Chondrocyte (in vitro differentiated cells): Measurements from ENCODE around the gene NAT10. TPM values are rescaled to one million over a fixed set of nuclear protein-coding genes. Genes with fewer than 3 reads are reported as not detected.

Experiments used
- DNase-seq: peaks from one replicate; pipeline ENCODE4 v3.0.0; 2021; ENCODE audit warnings: mixed read lengths, low spot score
- H3K27ac Mint-ChIP-seq: one replicate; pipeline ENCODE4 v1.8.0; 2021; ENCODE audit warnings: mild to moderate bottlenecking, moderate library complexity, mixed read lengths; ENCODE audit not compliant: unreplicated experiment
- H3K27me3 Mint-ChIP-seq: 2 replicates; pipeline ENCODE4 v1.8.0; 2021; ENCODE audit warnings: low read depth, mixed read lengths
- H3K36me3 Mint-ChIP-seq: 2 replicates; pipeline ENCODE4 v1.8.0; 2021; ENCODE audit warnings: low read depth, mixed read lengths
- H3K4me1 Mint-ChIP-seq: 2 replicates; pipeline ENCODE4 v1.8.0; 2021; ENCODE audit warnings: low read depth, mild to moderate bottlenecking, mixed read lengths
- H3K4me3 Mint-ChIP-seq: one replicate; pipeline ENCODE4 v1.8.0; 2021; ENCODE audit warnings: mild to moderate bottlenecking, moderate library complexity, mixed read lengths; ENCODE audit not compliant: unreplicated experiment
- H3K9me3 Mint-ChIP-seq: 2 replicates; pipeline ENCODE4 v1.8.0; 2021; ENCODE audit warnings: low read depth, mixed read lengths
- CTCF ChIP-seq: fragments of 200-600 bp; sonication (generic); IDR thresholded peaks from 2 replicates; pipeline ENCODE4 v1.5.0; 2021; ENCODE audit warnings: antibody characterized with exemption, mild to moderate bottlenecking, moderate library complexity
- total RNA-seq: library from RNA; stranded (reverse); gene quantifications from 3 replicates; pipeline ENCODE4 v1.2.1, GENCODE V29; 2021

Gene NAT10
- total RNA-seq, 1 donor from 2014 or later, result 25.8 TPM

GRCh38 chr11:34148504-34149165 lies 43.2 kb downstream of the NAT10 start:
- Mint-ChIP-seq H3K27me3 (no peaks in the 10 kb centered on the region), H3K4me1 (no peaks in the 10 kb centered on the region), H3K36me3 (peaks cover 20% of the 10 kb centered on the region), H3K27ac (no peak overlapping the region), H3K9me3 (no peaks in the 10 kb centered on the region), H3K4me3 (no peak overlapping the region)
- TF ChIP-seq CTCF, result no peak
- peak; percentile 47 for DNase-seq

- Mint-ChIP-seq H3K27ac (no peak overlapping the region), H3K4me3 (no peak overlapping the region), H3K9me3 (no peaks in the 10 kb centered on the region), H3K27me3 (no peaks in the 10 kb centered on the region), H3K4me1 (no peaks in the 10 kb centered on the region), H3K36me3 (peaks cover 20% of the 10 kb centered on the region)
- DNase-seq, result peak; percentile 26
- no peak for TF ChIP-seq CTCF
Measured at GRCh38 chr11:34149274-34149673, 43.8 kb downstream of the NAT10 start.

DNA sequence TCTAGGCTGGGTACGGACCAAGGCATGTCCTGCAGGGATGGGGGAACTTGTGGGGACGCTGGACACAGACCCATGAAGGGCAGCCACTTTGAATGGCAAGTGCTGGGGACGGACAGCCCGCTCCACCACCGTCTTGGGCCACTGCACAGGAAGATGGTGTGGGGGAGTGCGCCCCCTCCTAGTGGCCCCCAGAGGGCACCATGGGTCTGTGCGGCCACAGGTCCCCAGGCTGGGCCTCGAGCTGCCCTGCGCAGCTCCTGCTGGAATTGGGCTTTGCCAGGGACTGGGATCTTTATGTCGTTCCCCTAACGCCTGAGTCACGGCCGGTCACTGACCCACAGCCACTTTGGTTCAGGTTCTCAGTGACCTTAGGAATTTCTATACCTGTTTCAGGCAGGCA lies 44.4 kb downstream of the NAT10 start:
- H3K27me3 Mint-ChIP-seq, result no peaks in the 10 kb centered on the region
- DNase-seq, result no peak
- peaks cover 20% of the 10 kb centered on the region for H3K36me3 Mint-ChIP-seq
- H3K27ac Mint-ChIP-seq, result no peak overlapping the region
- H3K9me3 Mint-ChIP-seq, result no peaks in the 10 kb centered on the region
- H3K4me1 Mint-ChIP-seq, result peaks cover 2% of the 10 kb centered on the region
- TF ChIP-seq CTCF, result peak; percentile 62
- H3K4me3 Mint-ChIP-seq, result no peak overlapping the region

DNA sequence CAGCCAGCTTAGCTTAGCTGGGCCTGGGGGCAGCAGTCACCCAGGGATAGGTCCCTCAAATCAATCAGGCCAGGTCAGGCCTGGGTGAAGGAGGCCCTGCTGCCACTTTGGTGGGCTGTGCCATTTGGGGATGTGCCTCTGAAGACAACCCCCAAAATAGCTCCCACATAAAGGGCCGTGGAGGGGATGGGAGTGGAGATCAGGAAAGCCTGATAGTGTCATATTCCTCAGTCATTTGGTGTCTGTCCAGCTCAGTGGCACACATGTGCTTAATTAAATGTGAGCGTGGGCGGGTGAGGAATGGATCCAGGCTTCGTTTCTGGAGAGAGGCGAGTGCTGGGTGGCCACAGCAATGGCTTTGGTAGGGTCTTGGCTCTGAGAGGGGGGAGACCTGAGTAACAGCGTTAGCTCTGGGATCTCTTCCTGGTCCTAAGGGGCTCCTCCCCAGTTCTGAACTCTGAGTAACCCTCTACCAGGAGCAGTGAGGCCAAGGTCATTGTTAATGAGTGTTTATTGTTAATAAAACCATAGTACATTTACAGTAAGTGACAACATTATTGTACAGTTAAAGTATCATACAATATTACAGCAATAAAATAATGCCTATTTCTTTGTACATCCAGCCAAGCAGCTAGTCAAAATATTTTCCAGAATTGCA lies 45.2 kb downstream of the NAT10 start:
- H3K36me3 Mint-ChIP-seq, result peaks cover 18% of the 10 kb centered on the region
- peak; percentile 68 for DNase-seq

GRCh38 chr11:34151166-34151565 lies 45.7 kb downstream of the NAT10 start:
- TF ChIP-seq CTCF, result no peak

More for the DNA sequence above, 45.2 kb downstream of the NAT10 start:
- Mint-ChIP-seq H3K27me3 (no peaks in the 10 kb centered on the region), H3K4me1 (peaks cover 5% of the 10 kb centered on the region), H3K27ac (no peak overlapping the region), H3K9me3 (no peaks in the 10 kb centered on the region), H3K4me3 (no peak overlapping the region)
- TF ChIP-seq CTCF, result no peak

More at GRCh38 chr11:34151166-34151565, 45.7 kb downstream of the NAT10 start:
- Mint-ChIP-seq H3K4me1 (peaks cover 5% of the 10 kb centered on the region), H3K27me3 (no peaks in the 10 kb centered on the region), H3K27ac (no peak overlapping the region), H3K36me3 (peaks cover 14% of the 10 kb centered on the region), H3K4me3 (no peak overlapping the region), H3K9me3 (no peaks in the 10 kb centered on the region)
- peak; percentile 4 for DNase-seq
